GM10248 (cell line): ENCODE measurements around the gene SH3D19.
A peak's percentile ranks its signal among the peaks of the same experiment; 100 is the strongest.

Experiments
- CTCF ChIA-PET: fragments of 300-600 bp; sonication (Branson Sonifier 250); formaldehyde crosslinking; extraction: SDS; loops from one replicate; lab custom pipeline; 2021; ENCODE audit warnings: antibody characterized with exemption; lab: Yijun Ruan, JAX
- POLR2A ChIA-PET: fragments of 350-650 bp; sonication (Branson Sonifier 250); formaldehyde crosslinking; extraction: SDS; loops from one replicate; lab custom pipeline; 2020; ENCODE audit warnings: antibody characterized with exemption; lab: Yijun Ruan, JAX
- DNase-seq: peaks from one replicate; pipeline ENCODE4 v3.0.0; 2012; ENCODE audit errors: extremely low spot score
- TF ChIP-seq, protein P1 (sequence below): IDR thresholded peaks from 2 replicates; pipeline ENCODE4 v1.5.1; 2012; ENCODE audit warnings: mild to moderate bottlenecking, low read depth; ENCODE audit errors: extremely low read depth, missing control alignments, control extremely low read depth

Gene SH3D19

DNA sequence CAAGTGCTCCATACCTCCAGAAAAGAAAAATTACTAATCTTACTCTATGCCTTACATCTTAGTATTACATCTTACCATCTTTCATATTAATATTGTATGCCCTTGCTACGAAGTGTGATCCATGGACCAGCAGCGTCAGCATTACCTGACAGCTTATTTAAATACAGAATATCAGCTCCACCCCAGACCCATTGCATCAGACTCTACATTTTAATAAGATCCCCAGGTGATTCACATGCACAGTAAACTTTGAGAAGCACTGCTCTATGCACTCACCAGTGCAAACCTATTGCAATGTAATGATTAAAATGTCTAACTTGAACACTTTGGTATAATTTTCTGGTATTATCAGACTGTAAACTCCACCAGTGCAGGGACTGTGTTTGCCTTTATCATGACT is 14.1 kb upstream of the SH3D19 start:
- ChIA-PET POLR2A (no interaction called here), CTCF (interaction anchor here (2.1 kb wide), 1 partner anchor 20 kb away, joined by 5 read pairs; no protein-coding TSS in a partner anchor)
- no peak for DNase-seq
- TF ChIP-seq, protein P1, sequence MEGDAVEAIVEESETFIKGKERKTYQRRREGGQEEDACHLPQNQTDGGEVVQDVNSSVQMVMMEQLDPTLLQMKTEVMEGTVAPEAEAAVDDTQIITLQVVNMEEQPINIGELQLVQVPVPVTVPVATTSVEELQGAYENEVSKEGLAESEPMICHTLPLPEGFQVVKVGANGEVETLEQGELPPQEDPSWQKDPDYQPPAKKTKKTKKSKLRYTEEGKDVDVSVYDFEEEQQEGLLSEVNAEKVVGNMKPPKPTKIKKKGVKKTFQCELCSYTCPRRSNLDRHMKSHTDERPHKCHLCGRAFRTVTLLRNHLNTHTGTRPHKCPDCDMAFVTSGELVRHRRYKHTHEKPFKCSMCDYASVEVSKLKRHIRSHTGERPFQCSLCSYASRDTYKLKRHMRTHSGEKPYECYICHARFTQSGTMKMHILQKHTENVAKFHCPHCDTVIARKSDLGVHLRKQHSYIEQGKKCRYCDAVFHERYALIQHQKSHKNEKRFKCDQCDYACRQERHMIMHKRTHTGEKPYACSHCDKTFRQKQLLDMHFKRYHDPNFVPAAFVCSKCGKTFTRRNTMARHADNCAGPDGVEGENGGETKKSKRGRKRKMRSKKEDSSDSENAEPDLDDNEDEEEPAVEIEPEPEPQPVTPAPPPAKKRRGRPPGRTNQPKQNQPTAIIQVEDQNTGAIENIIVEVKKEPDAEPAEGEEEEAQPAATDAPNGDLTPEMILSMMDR = no peak

DNA sequence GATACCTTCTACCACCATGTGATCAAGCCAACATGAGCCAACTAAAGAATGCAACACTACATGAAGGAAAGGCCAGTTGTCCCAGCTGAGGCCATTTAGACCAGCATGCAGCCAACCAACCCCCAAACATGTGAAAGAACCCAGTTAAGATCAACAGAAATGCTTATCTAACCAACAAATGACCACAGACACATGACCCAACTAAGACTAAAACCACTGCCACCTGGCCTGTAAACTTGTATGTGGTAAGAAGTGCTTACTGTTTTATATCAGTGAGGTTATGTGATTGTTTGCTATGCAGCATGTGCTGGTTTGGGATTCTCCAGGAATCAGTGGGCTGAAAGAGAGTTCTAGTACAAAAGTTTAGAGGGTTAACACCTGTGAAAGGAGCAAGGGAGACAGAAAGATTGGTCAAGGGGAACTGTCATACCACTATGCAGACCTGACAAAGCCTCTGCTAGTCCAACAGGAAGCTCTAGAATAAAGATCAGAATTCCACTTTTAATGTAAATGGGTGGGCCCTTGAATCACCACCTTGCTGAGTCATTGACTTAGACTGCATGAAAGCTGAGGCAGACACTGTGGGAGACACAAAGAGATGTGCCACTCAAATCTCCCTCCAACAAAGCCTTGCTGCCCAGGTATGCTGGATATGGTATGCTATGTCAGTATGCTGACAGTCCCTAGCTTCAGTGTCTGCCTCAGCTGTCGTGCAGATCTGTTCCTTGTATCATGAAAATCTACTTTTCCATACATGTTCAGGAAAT is 6.1 kb upstream of the SH3D19 start:
- CTCF ChIA-PET = interaction anchor here (1.5 kb wide), 1 partner anchor 11 kb away, joined by 3 read pairs; no protein-coding TSS in a partner anchor
- TF ChIP-seq, protein P1 = no peak
- DNase-seq = no peak
- POLR2A ChIA-PET = no interaction called here

DNA sequence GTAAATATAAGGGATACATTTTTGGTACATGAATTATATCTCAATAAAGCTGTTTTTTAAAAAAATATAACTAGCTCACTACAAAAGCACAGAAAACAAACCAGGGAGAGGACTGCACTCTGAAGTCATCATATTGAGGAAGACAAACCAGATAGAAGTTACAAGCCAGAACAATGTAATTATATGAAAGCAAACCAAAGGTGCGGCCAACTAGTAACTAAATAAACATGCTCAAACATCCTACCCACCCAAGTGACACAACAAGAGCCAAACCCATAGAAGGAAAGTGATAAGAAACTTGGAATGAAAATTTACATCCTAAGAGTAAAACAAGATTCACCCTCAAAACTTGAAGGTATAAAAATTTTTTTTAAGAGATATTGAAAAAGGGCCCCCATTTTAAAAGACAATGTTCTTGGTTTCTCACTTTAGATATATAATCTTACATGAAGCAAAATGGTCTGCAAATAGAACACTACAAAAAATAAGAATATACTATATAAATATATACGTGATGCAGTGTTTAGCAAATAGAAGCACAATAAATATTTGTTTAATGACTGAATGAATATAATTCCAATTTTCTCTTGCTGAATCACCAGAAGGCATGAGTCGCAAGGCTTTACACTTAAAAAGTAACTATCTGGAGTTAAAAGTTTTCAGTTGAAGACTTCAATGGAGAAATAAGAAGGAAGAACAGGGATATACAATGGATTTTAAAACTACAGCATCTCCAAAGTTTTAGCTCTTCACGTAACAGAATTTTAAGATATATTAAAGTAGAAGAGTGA is 4.0 kb upstream of the SH3D19 start:
- ChIA-PET CTCF (interaction anchor here (1.5 kb wide), 1 partner anchor 13 kb away, joined by 3 read pairs; no protein-coding TSS in a partner anchor), POLR2A (no interaction called here)
- no peak for DNase-seq
- TF ChIP-seq, protein P1 = no peak

DNA sequence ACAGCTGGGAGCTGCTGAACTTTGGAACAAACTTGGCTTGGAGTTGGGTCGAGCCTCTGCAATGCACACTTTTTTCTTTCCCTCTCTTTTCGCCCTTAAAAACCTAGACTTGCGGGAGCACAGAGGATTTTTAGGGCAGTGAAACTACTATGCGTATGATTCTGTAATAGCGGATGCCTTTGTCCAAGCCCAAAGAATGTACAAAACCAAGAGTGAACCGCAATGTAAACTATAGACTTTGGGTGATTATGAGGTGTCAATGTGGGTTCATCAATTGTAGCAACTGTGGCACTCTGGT is 493 bp upstream of the SH3D19 start:
- TF ChIP-seq, protein P1 = no peak
- CTCF ChIA-PET = interaction anchor here (1.7 kb wide), 1 partner anchor 11 kb away, joined by 5 read pairs; no protein-coding TSS in a partner anchor
- no peak for DNase-seq
- POLR2A ChIA-PET = no interaction called here

DNA sequence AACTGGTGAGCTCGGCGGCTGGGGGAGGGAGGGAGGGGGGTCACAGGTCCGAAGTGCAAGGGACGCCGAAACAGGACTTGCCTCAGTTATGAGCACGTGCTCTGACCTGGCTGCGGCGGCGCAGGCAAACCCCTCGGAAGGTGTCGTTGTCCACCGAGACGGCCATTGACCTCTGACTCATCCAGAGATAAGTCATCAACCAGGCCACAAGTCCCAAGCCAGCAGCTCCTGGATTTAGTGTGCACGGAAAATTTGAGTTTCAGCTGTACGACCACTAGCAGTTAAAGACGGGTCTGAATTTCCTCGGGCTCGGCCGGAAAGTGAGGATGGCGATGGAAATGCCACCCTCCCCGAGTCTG is 674 bp downstream of the SH3D19 start:
- ChIA-PET CTCF (interaction anchor here (1.7 kb wide), 1 partner anchor 12 kb away, joined by 5 read pairs; no protein-coding TSS in a partner anchor), POLR2A (no interaction called here)
- TF ChIP-seq, protein P1 = no peak
- peak; percentile 29 for DNase-seq

DNA sequence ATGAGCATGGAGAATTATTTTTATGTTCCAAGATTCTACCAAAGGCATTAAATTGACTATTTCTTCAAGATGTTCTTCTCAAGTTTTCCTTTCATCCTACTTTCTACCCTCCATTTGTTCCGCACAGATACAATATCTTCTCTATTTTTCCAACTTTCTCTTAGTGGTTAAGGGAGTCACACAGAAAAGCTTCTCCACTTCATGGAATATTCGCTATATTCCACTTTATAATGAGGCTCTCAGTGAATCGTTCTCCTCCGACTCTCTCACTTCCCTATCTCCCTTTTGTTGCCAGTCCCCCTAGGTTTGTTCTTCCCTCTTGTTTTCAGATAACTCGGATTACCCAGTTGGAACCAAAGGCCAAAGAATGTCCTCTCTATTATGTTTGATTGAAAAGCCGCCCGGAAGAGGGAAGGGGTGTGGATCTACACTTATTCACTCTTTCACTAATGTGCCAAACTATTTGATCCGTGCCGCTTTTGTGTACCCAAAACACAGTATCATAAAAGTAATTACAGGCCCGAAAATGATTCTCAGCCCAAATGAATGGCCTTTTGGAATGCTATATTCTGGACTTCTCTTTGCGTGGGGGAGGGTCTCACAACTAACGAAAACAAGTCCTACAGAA is 1.2 kb downstream of the SH3D19 start:
- CTCF ChIA-PET = interaction anchor here (0.7 to 1.7 kb wide), 2 partner anchors 12 to 207 kb away, joined by 3 to 5 read pairs; no protein-coding TSS in a partner anchor
- POLR2A ChIA-PET = no interaction called here
- TF ChIP-seq, protein P1 = no peak
- DNase-seq = no peak
